GM19023 (cell line): ENCODE results near the gene SIPA1.

Experiments used
- ATAC-seq: cut with Tn5 transposase; IDR thresholded peaks from one replicate; pipeline ENCODE4 v1.9.1; 2021; ENCODE audit warnings: mild to moderate bottlenecking, moderate library complexity; ENCODE audit not compliant: unreplicated experiment

The SIPA1 gene

GRCh38 chr11:65700399-65700798 lies 62.5 kb downstream of the SIPA1 start:
- ATAC-seq = no peak
